Upper lobe of left lung (tissue), 6 donors: Measurements from ENCODE around the gene DICER1. TPM values are rescaled to one million over a fixed set of nuclear protein-coding genes. Genes with fewer than 3 reads are reported as not detected.

Source experiments
- ATAC-seq, 2 donors: fragments of 200-7000 bp; cut with Tn5 transposase; one replicate each; pipeline ENCODE4 v1.9.1; 2022; ENCODE audit warnings: mild to moderate bottlenecking in 2 of 2, moderate library complexity in 2 of 2; ENCODE audit not compliant: low FRiP score in 2 of 2
- DNase-seq, 2 donors: peaks; one replicate each; pipeline ENCODE4 v3.0.0-alpha.2; 2019 to 2020
- H3K27ac ChIP-seq, 4 donors: fragments of 200-600 bp; sonication (generic); one replicate each; pipeline ENCODE4 v1.5.1; 2016 to 2019
- H3K27me3 ChIP-seq, 4 donors: fragments of 200-600 bp; sonication (generic); one replicate each; pipeline ENCODE4 v1.5.1; 2017 to 2019
- H3K36me3 ChIP-seq, 4 donors: fragments of 200-600 bp; sonication (generic); one replicate each; pipeline ENCODE4 v1.5.1; 2016 to 2019
- H3K4me1 ChIP-seq, 4 donors: fragments of 200-600 bp; sonication (generic); one replicate each; pipeline ENCODE4 v1.5.1; 2018 to 2019
- H3K4me3 ChIP-seq, 4 donors: fragments of 200-600 bp; sonication (generic); one replicate each; pipeline ENCODE4 v1.5.1; 2017 to 2019; ENCODE audit warnings: mild to moderate bottlenecking in 2 of 4, moderate library complexity in 1 of 4
- H3K9me3 ChIP-seq, 4 donors: fragments of 200-600 bp; sonication (generic); one replicate each; pipeline ENCODE4 v1.5.1; 2018 to 2019
- CTCF ChIP-seq, 6 experiments: fragments of 450-650 bp in 4 of 6; fragments of 200-600 bp in 2 of 6; sonication (generic) in 2 of 6; IDR thresholded peaks; one replicate each; pipeline ENCODE4 v1.5.1; 2016 to 2019; ENCODE audit warnings: antibody characterized with exemption in 6 of 6
- EP300 ChIP-seq, 4 donors: sonication (generic); formaldehyde crosslinking; IDR thresholded peaks; one replicate each; pipeline ENCODE4 v1.5.1; 2017; ENCODE audit warnings: antibody characterized with exemption in 4 of 4, control low read depth in 2 of 4
- POLR2A ChIP-seq, 4 donors: fragments of 450-650 bp; IDR thresholded peaks; one replicate each; pipeline ENCODE4 v1.5.1; 2016 to 2017; ENCODE audit warnings: antibody characterized with exemption in 4 of 4, mild to moderate bottlenecking in 2 of 4
- POLR2AphosphoS5 ChIP-seq, 2 donors: sonication (generic); formaldehyde crosslinking; IDR thresholded peaks; one replicate each; pipeline ENCODE4 v1.5.1; 2017; ENCODE audit warnings: antibody characterized with exemption in 2 of 2
- WGBS, 2 donors: methylation state at CpG; one replicate each; pipeline ENCODE4 v1.1.5; 2017 to 2018; 5-methylcytosine and 5-hydroxymethylcytosine counted together
- total RNA-seq, 6 donors: library from RNA; depleted of rRNA in 4 of 6; stranded (reverse); fragments of >200 nt in 4 of 6; gene quantifications; one replicate each; pipeline versions ENCODE4 v1.1.0 to v1.2.1, GENCODE V29; 2016 to 2021
- donor health status: DM: no; HTN: no; CAD: no; lungs with moderate emphysema.
- donor health status: DM: no; HTN: yes; CAD: no; lungs with severe emphysema.

The DICER1 gene
- total RNA-seq, 6 donors from 2014 or later, result 57.7 to 106 (median 75.1) TPM

GRCh38 chr14:95150910-95151309 lies 6.4 kb downstream of the DICER1 start:
- ATAC-seq (no peak), DNase-seq (no peak)
- 67 to 80% methylated on average over 2 of the region's 2 CpGs for WGBS, 2 donors
- no peak overlapping the region for H3K27ac ChIP-seq
- H3K9me3 ChIP-seq, result no peaks in the 10 kb centered on the region
- no peak overlapping the region for H3K4me3 ChIP-seq
- H3K4me1 ChIP-seq, result peaks cover 31 to 70% (median 59%) of the 10 kb centered on the region in 4 donors
- no peaks in the 10 kb centered on the region for H3K36me3 ChIP-seq
- H3K27me3 ChIP-seq, result no peaks in the 10 kb centered on the region
- no peak for TF ChIP-seq EP300 (IDR thresholded peaks at IDR 0.05)
- no peak for TF ChIP-seq CTCF (IDR thresholded peaks at IDR 0.05)
- no peak for TF ChIP-seq POLR2AphosphoS5 (IDR thresholded peaks at IDR 0.05)
- no peak for TF ChIP-seq POLR2A (IDR thresholded peaks at IDR 0.05)

- H3K9me3 ChIP-seq, result peaks cover 0 to 10% (median 2%) of the 10 kb centered on the region in 4 donors
- H3K4me3 ChIP-seq, result no peak overlapping the region
- WGBS, 2 donors, result 71 to 73% methylated on average over 3 of the region's 3 CpGs
- no peak overlapping the region for H3K27ac ChIP-seq
- TF ChIP-seq POLR2AphosphoS5 (IDR thresholded peaks at IDR 0.05) (no peak), EP300 (IDR thresholded peaks at IDR 0.05) (no peak), POLR2A (IDR thresholded peaks at IDR 0.05) (no peak), CTCF (IDR thresholded peaks at IDR 0.05) (no peak)
- DNase-seq, result no peak
- peaks cover 17 to 55% (median 45%) of the 10 kb centered on the region in 4 donors for H3K4me1 ChIP-seq
- ATAC-seq, result no peak
- no peaks in the 10 kb centered on the region for H3K36me3 ChIP-seq
- H3K27me3 ChIP-seq, result no peaks in the 10 kb centered on the region
Measured at GRCh38 chr14:95149441-95149840, 7.9 kb downstream of the DICER1 start.

- no peak overlapping the region for H3K4me3 ChIP-seq
- peak overlapping the region in 1 of 4 donors; percentile 14 for H3K27ac ChIP-seq
- WGBS, 2 donors, result 96 to 97% methylated on average over 7 of the region's 7 CpGs
- DNase-seq, result no peak
- no peak for ATAC-seq
- H3K27me3 ChIP-seq, result no peaks in the 10 kb centered on the region
- no peaks in the 10 kb centered on the region for H3K36me3 ChIP-seq
- H3K9me3 ChIP-seq, result peaks cover 0 to 12% (median 2%) of the 10 kb centered on the region in 4 donors
- no peak for TF ChIP-seq CTCF (IDR thresholded peaks at IDR 0.05)
- no peak for TF ChIP-seq POLR2AphosphoS5 (IDR thresholded peaks at IDR 0.05)
- TF ChIP-seq EP300 (IDR thresholded peaks at IDR 0.05), result no peak
- no peak for TF ChIP-seq POLR2A (IDR thresholded peaks at IDR 0.05)
- H3K4me1 ChIP-seq, result peaks cover 26 to 60% (median 47%) of the 10 kb centered on the region in 4 donors
Measured at GRCh38 chr14:95147597-95147996, 9.7 kb downstream of the DICER1 start.

DNA sequence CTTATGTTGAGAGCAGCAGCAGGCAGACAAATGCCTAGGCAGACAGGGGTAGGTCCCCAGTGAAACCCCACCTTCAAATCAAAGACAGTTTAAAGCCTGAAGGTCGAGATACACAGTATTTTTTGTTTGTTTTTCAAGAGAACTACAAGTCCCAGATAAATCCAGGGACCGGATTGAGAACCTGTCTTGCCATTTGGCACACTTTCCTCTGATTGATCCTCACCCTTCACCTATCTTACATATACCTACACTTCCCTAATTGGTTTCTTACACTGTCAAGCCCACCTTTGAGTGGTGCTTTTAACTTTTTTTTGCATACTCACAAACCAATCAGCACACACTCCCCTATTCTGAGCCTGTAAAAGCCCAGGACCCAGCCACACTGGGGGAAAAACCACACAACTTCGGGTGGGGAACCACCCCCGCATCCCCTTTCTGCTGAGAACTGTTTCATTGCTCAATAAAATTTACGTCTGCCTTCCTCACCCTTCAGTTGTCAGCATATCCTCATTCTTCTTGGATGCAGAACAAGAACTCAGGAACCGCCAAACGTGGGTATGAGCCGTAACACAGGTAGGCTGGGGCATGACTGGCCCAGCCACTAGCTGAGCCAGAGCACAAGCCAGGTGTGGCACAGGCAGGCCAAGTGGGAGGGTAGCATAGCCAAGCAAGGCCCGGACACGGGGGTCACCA lies 11.1 kb downstream of the DICER1 start:
- ATAC-seq (peak; percentile 43 to 49), DNase-seq (peak; percentile 20 to 54)
- H3K4me1 ChIP-seq, result peaks cover 26 to 51% (median 46%) of the 10 kb centered on the region in 4 donors

More for the DNA sequence above, 11.1 kb downstream of the DICER1 start:
- peaks cover 0 to 12% (median 2%) of the 10 kb centered on the region in 4 donors for H3K9me3 ChIP-seq
- TF ChIP-seq CTCF (IDR thresholded peaks at IDR 0.05) (no peak), POLR2A (IDR thresholded peaks at IDR 0.05) (no peak), POLR2AphosphoS5 (IDR thresholded peaks at IDR 0.05) (no peak), EP300 (IDR thresholded peaks at IDR 0.05) (no peak)
- 68 to 78% methylated on average over 10 of the region's 10 CpGs for WGBS, 2 donors
- H3K4me3 ChIP-seq, result no peak overlapping the region
- H3K27ac ChIP-seq, result peak overlapping the region in 2 of 4 donors; percentile 24 to 30
- H3K36me3 ChIP-seq, result no peaks in the 10 kb centered on the region
- no peaks in the 10 kb centered on the region for H3K27me3 ChIP-seq
